ENCODE results near the gene PRKN. TPM values are rescaled to one million over a fixed set of nuclear protein-coding genes. Genes with fewer than 3 reads are reported as not detected.

Gene PRKN
- total and polyA plus RNA-seq, 2 donors (not counting 3 experiments of a cell fraction or from before 2014, with no cell fraction given): 0.06 TPM; not detected in 1

GRCh38 chr6:161493576-161494118 is 1233.9 kb downstream of the PRKN start:
- intact Hi-C loops (cut with micrococcal nuclease): loop anchor here (10.0 kb wide), 1 partner anchor 201 kb away; no protein-coding TSS in a partner anchor
- Histone ChIP-seq H4K20me1 (replicated peaks; ENCODE audit: control insufficient read depth, extremely low read depth, insufficient read depth, low read length) (no peaks in the 10 kb centered on the region), H3K27ac (ENCODE audit: insufficient read depth, low read depth, low read length) (no peak overlapping the region), H3K27me3 (ENCODE audit: control insufficient read depth in 2 of 2, insufficient read depth in 2 of 2, low read length in 2 of 2) (no peaks in the 10 kb centered on the region), H3K79me2 (ENCODE audit: control insufficient read depth, insufficient read depth, low read length) (no peaks in the 10 kb centered on the region), H3K9me1 (replicated peaks; ENCODE audit: control insufficient read depth, extremely low read depth, insufficient read depth, low read length) (no peaks in the 10 kb centered on the region), H2AFZ (ENCODE audit: low read depth, low read length) (no peak overlapping the region), H3K4me1 (ENCODE audit: control insufficient read depth, extremely low read depth, insufficient read depth, low read length) (no peaks in the 10 kb centered on the region), H3K36me3 (ENCODE audit: control insufficient read depth in 2 of 2, extremely low read depth in 1 of 2, insufficient read depth in 2 of 2, low read length in 2 of 2) (no peaks in the 10 kb centered on the region), H3K9ac (replicated peaks; ENCODE audit: extremely low read depth, insufficient read depth, low read length) (no peak overlapping the region), H3K9me3 (replicated peaks; ENCODE audit: control insufficient read depth, insufficient read depth, low read length) (no peaks in the 10 kb centered on the region), H3K4me2 (ENCODE audit: insufficient read depth, low read length) (no peak overlapping the region), H3K4me3 (replicated peaks in 1 of 3; ENCODE audit: insufficient read depth in 1 of 3, low read depth in 1 of 3, low read length in 3 of 3) (no peak overlapping the region)
- POLR2A ChIA-PET: no interaction called here
- FAIRE-seq (no peak), DNase-seq (ENCODE audit: low read depth, low spot score) (no peak)
- dilution Hi-C loops (cut with MboI; ENCODE audit: extremely low pct_ligation_motif_present, low sequenced_read_pairs): no loop called here
- no TSS peak for BruUV-seq (replicated peaks)
- no peak for TF ChIP-seq POLR2A (IDR thresholded peaks at IDR 0.05; ENCODE audit: low read depth, low read length)
- no peak for TF ChIP-seq FOS (IDR thresholded peaks at IDR 0.05; ENCODE audit: borderline replicate concordance, insufficient read depth, low read length)
- no peak for TF ChIP-seq MYC (IDR thresholded peaks at IDR 0.05; ENCODE audit: low read depth, low read length)
- no peak for TF ChIP-seq POLR2AphosphoS5 (IDR thresholded peaks at IDR 0.05; ENCODE audit: insufficient read depth, low read depth, low read length)
- TF ChIP-seq MAX (IDR thresholded peaks at IDR 0.05; ENCODE audit: insufficient read depth, insufficient read length): no peak
- TF ChIP-seq JUN (IDR thresholded peaks at IDR 0.05; ENCODE audit: borderline replicate concordance, insufficient read depth, insufficient read length, low read depth): no peak
- TF ChIP-seq EZH2 (IDR thresholded peaks at IDR 0.05; ENCODE audit: borderline replicate concordance, low read depth, low read length, severe bottlenecking): no peak
- no peak for TF ChIP-seq GATA2 (IDR thresholded peaks at IDR 0.05; ENCODE audit: insufficient read depth, insufficient read length, low read depth, low read length)
- no peak for TF ChIP-seq CTCF (IDR thresholded peaks at IDR 0.05; ENCODE audit: extremely low read depth in 1 of 2, insufficient read depth in 1 of 2, low read depth in 1 of 2, low read length in 2 of 2)
- CTCF ChIA-PET: no interaction called here

Data from endothelial cell of umbilical vein (primary cell).